ENCODE measurements around the gene GPC5.
"Not testable (repeated sequence)": the region's sequence is repeated elsewhere in the genome, so short reads cannot be mapped to it uniquely, and the experiment has no call there.

The GPC5 gene

GRCh38 chr13:92221916-92222315 is 823.5 kb downstream of the GPC5 start:
- DNase-seq = no peak

DNA sequence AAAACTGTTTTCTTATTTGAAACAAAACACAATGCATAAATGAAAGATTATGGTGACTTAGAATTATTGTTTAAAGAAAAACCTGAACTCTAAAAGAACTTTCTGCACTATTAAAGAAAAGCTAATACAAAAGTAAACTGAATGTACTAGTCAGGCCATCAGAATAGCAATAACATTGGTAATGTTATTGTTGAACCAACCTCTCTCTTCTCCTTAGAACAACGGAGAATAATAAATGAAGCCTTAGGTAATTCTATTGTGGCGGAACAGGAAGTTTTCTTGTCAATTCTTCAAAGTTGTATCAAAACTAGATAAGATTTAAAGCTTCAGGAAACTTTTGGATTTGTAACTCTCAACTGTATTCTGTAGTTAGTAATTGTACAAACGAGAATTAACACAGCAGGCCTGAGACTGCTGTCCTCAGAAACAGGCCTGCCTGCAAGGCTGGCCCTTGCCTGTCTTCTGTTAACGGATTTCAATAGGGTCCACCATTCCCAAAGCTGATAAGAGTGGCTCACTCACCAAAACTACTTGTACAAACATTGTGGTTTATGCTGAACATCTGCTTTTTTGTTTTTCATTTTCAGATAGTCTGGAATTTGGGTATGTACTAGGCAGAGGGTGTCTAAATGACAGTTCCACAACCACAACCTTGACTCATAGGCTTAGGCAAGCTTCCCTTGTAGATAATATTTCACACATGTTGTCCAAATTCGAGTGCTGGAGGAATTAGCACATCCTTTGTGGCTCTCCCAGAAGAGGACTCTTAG is 825.8 kb downstream of the GPC5 start:
- no peak for DNase-seq

DNA sequence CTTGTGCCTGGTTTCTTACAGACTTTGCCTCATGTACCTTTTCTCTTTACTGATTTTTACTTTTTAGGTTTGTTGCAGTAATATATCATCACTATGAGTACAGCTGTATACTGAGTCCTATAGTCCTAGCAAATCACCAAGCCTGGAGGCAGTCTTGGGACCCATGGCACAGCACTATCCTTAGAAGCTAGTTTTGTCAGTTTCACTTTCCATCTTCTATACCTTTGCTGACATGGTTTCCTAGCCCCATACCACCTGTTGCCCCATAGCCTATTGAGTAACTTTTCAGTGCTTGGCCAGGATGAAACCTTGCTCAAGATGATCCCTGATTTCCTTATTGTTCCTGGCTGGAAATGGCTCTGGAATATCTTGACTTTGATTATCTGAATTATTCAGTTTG is 826.4 kb downstream of the GPC5 start:
- DNase-seq = no peak

- DNase-seq = no peak
Measured at GRCh38 chr13:92225861-92226260, 827.4 kb downstream of the GPC5 start.

- DNase-seq = no peak
Measured at GRCh38 chr13:92232871-92233270, 834.5 kb downstream of the GPC5 start.

DNA sequence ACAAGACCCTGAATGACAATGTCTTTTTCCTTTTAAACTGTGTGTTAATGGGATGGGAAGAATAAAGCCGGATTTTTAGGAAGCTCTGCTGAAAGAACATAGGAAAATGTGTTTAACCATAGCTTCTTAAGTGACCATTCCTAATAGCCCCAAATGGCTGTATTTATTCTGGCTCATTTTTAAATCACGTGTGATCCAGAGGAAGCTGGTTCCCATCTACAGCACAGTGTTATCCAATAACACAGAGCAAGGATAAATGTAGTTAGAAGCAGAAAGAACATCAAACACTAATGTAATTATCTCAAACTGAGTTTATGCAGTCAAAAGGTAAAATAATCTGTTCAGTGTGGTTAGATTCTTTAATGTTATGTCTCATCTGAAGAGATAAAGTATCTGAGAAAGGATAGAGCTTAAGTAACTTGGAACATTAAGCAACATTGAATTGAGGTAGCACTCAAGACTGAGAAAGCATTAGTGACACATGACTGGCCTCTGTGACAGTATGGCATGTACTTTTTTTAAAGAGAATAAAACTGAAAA is 853.3 kb downstream of the GPC5 start:
- DNase-seq = no peak

DNA sequence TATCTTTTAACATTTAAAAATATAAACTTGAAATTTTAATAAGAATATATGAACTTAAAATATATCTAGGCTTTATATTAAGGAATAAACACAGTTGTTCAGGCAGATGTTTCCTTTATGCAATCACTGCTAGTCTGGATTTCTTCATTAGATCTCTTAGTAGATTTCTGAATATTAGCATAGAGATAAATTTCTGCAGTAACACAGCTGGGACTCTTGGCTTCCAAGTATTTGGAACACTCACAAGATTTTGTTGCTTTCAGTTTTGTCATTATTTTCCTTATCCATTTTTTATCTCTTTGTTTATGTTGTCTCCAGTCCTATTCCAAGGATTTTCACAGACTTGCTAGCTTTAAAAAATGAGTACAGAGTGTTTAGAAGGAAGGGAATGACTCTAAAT is 857.1 kb downstream of the GPC5 start:
- DNase-seq = no peak

DNA sequence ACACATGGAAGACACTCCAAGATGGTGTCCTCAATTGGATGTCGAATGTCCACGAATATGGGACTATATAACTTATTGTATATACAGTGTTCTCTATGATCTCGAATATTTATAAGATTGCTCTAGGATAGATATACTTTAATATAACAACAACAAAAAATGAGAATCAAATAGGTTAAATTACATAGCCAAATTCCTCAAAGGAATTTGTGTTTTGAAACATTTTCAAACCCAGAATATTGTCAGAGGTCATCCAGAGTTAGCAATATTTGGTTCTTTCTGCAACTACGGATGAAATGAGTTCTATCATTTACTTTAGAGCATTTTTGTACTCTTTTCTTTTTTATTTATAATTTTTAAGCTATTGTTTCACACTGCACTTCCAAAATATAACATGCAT is 857.8 kb downstream of the GPC5 start:
- no peak for DNase-seq

DNA sequence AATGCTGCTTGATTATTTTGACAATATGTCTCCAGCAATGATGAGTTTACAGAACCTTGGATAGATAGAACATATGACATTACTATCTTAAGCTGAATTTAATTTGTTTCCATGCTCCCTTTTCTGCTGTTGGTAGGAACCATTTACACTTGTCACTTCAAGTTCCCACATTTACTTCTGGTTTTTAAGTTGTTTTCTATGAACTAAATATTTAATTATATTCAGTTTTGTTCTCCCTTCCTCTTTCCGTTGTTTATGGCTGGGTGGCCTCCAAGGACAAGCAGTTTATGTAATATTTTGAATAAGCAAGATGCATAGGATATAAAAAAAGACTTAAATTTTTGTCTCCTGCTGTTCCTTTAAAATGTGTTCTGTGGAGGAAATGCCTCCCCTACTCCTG is 860.6 kb downstream of the GPC5 start:
- DNase-seq = no peak

DNA sequence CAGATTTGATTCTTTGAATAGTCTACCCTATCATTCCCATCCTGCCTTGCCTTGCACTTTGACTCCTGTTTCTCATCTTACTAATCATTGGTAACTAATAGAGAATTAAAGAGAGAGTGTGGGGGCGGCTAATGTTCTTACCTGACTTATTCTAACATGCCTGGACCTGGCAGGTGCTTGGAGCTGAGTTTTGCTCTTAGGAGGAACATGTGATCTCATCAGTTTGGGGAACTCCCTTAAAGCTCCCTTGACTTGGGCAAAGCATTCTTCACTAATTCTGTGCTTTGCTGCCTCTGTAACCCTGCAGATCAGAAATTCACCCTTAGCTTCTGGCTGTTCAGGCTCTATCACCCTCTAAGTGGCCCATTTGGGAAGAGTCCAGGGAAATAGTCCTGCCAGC is 861.1 kb downstream of the GPC5 start:
- no peak for DNase-seq

DNA sequence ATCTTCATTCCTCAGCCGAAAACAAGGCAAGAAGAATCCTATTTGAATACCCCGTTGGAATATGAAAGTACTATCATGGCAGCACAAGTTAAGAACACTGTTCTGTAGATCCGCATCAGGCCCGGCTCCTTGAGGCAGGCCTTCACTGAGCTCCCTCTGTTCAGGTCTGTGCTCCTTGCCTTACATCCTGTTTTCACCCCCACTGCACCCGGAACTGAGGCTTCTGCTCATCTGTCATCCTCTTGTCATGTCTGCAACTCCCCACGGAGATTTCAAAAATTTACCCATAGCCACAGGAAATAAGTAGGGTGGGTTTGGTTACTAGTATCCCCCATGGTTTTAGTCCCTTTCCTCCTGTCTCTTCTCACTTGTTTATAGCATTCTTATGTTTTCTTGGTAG is 861.9 kb downstream of the GPC5 start:
- DNase-seq = no peak

DNA sequence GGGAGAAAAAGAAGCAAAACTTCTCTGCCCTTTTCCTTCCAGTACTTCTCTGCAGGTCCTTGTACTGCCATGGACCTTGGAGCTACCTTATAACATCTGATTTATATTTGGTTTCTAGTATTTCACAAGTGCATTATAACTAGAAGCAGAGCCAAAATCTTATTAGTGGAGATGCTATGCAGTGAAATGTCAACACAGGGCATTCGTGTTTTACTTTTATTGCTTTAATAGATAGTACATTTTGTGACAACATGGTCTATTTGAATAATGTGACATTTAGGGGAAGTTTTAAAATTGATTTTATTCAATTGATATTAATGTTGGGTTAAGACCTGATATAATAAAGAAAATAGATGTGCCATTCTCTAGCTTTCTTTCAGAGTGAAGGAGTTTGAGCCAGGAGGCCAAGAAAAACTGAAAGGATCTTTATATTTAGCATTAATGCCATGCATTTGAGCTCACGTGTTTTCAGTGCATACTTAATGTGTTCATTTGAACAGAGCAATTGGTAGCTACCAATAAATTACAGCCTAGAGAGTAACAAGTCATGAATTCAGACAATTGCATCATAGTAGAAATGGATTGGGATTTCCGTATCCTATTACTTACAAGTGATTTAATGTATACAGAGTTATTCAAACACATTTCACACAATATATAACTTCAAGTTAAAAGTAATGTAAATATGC is 863.8 kb downstream of the GPC5 start:
- DNase-seq = no peak

DNA sequence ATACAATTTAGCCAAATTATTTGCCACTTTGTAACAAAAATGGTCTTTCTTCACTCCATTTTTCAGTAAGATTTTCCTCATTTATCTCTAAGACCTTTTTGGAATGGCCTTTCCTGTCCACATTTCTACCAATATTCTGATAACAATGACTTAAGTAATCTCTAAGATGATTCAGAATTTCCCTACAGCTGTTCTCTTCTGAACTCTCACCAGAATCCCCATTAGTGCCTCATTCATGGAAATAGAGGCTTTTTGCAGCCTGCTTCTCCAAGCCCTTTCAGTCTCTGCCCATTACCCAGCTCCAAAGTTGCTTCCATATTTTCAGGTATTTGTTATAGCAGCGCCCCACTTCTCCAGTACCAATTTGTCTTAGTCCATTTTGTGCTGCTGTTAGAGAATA is 867.0 kb downstream of the GPC5 start:
- DNase-seq = no peak

DNA sequence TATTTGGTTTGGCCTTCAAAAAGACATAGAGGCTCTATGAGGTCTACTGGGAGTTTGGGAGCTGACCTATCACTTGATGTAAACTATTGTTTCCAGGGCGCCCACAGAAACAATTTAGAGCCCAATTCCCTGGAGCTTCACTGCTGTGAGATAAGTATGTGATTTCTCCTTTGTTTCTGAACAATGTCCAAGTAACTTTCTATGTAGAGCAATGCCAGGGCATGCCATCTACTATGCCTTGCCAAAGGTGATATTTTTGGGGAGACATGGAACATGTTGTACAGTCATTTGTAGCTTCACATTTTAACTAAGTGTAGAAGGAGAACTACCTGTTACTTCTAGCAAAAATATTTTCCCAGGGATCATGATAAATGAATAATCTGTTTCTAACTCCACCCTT is 872.6 kb downstream of the GPC5 start:
- DNase-seq = no peak

- DNase-seq = no peak
Measured at GRCh38 chr13:92272177-92272576, 873.8 kb downstream of the GPC5 start.

- DNase-seq = not testable (repeated sequence)
Measured at GRCh38 chr13:92280986-92281385, 882.6 kb downstream of the GPC5 start.

- not testable (repeated sequence) for DNase-seq
Measured at GRCh38 chr13:92290718-92291307, 892.4 kb downstream of the GPC5 start.

GRCh38 chr13:92294533-92294932 is 896.1 kb downstream of the GPC5 start:
- DNase-seq = not testable (repeated sequence)

DNA sequence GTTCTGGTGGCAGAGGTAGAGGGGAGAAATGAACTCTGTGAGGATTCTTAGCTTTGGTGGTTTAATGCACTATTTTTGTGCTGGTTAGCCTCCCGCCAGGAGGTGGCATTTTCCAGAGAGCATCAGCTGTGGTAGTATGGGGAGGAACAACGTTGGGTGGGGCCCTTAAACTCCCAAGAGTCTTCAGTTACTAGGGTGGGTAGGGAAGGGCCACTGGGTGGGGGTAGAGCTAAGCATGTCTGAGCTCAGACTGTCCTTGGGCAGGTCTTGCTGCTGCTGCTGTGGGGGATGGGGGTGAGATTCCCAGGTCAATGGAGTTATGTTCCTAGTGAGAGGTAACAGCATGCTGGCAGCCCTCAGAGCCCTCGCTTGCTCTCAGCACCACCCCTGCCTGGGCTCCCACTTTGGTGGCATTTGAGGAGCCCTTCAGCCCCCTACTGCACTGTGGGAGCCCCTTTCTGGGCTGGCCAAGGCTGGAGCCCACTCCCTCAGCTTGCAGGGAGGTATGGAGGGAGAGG is 897.8 kb downstream of the GPC5 start:
- DNase-seq = not testable (repeated sequence)

DNA sequence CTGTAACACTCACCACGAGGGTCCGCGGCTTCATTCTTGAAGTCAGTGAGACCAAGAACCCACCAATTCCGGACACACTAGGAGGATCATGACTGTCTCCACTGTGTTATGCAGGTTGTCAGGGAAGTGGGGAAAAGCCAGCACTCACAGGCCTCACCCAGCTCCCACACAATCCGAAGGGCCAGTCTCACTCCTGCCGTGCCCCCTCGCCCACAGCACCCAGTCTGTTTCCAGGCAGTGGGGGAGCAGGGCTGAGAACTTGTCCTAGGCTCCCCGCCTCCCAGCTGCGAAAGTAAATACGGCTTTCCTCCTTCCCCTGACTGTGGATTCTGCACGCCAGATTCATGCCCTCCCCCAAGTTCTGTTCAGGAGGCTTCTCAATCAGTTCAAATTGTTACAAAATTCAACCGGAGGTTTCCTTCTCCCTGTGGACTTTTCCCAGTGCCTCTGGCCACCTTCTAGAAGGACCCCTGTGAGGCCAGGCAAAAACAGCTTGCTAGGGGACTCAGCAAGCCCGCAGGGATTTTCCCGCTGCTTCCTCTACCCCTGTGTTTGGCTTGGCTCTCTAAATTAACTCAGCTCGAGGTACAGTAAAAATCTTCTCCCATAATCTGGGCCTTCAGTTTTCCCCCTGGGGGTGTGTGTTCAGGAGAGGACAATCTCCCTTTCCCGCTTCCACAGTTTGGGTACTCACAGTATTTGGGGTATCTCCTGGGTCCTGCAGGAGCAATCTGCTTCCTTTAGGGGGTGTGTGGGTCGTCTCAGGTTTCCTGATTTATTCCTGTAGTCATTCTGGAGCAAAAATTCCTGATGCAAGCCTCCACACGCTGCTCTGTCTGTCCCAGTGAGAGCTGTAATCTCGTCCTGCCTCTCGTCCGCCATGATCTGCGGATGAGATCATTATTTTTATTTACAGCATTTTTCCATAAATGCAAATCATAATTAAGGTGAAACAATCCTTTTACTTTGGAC is 899.8 kb downstream of the GPC5 start:
- DNase-seq = no peak

GRCh38 chr13:92300651-92301050 is 902.2 kb downstream of the GPC5 start:
- no peak for DNase-seq

- no peak for DNase-seq
Measured at GRCh38 chr13:92303428-92303827, 905.0 kb downstream of the GPC5 start.

GRCh38 chr13:92307752-92308151 is 909.3 kb downstream of the GPC5 start:
- DNase-seq = no peak
